Coronary artery (tissue), 2 donors: ENCODE results near the gene NATD1.
A peak's percentile ranks its signal among the peaks of the same experiment; 100 is the strongest.

Experiments
- DNase-seq: peaks from one replicate; pipeline ENCODE4 v3.0.0-alpha.2; 2017; ENCODE audit warnings: low spot score
- H3K27ac ChIP-seq, 2 donors: fragments of 200-600 bp; sonication (generic); one replicate each; pipeline ENCODE4 v1.5.1; 2016 to 2019
- H3K4me3 ChIP-seq: fragments of 200-600 bp; sonication (generic); 2 replicates; pipeline ENCODE4 v1.5.1; 2016; ENCODE audit warnings: mild to moderate bottlenecking, moderate library complexity
- CTCF ChIP-seq: fragments of 200-600 bp; sonication (generic); IDR thresholded peaks from one replicate; pipeline ENCODE4 v1.5.1; 2019; ENCODE audit warnings: antibody characterized with exemption

Gene NATD1

GRCh38 chr17:21223086-21223485 lies 30.1 kb downstream of the NATD1 start:
- Histone ChIP-seq H3K27ac (no peak overlapping the region), H3K4me3 (no peak overlapping the region)
- no peak for TF ChIP-seq CTCF
- no peak for DNase-seq

DNA sequence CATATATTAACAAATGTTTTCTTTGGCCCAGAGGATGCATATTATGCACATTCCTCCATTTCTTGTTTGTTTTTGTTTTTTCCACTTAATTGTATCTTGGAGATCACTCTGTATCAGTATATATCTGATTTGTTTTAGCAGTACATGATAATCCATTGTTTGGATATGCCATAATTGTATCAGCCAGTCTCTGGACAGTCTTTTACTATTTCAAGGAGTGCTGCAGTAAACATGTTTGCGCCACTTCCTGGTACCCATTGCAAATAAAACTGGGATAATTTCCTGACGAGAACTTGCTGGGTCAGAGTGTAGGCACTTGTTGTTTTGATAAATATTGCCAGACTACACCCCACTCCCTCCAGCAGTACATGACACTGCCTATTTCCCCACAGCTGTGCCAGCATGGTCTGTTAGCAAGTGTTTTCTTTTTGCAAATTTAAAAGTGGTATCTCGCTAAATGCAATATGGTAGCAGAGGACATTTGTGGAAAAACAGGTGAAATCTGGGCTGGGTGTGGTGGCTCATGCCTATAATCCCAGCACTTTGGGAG lies 34.3 kb downstream of the NATD1 start:
- H3K4me3 ChIP-seq = no peak overlapping the region
- no peak overlapping the region for H3K27ac ChIP-seq
- no peak for TF ChIP-seq CTCF
- no peak for DNase-seq

DNA sequence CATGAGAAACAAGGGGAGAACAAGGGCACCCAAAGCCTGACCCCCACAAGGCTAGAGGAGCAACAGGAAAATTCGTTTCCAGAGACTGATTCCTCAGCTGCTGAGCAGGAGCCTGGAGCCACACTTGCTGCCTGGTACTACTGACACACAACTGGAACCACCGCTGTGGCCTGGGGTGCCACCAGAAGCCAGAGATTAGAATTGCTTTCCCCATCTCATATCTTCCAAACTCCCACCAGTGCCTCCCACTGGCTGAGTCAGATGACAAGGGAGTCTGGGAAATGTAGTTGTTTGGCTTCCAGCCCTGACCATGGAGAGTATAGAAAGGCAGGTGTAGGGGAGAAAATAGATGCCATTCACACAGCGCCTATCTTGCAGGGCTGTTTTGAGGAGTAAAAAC lies 35.1 kb downstream of the NATD1 start:
- no peak for DNase-seq
- Histone ChIP-seq H3K4me3 (no peak overlapping the region), H3K27ac (no peak overlapping the region)
- TF ChIP-seq CTCF = no peak

GRCh38 chr17:21217346-21217745 lies 35.9 kb downstream of the NATD1 start:
- Histone ChIP-seq H3K27ac (no peak overlapping the region), H3K4me3 (no peak overlapping the region)
- no peak for DNase-seq
- TF ChIP-seq CTCF = no peak

DNA sequence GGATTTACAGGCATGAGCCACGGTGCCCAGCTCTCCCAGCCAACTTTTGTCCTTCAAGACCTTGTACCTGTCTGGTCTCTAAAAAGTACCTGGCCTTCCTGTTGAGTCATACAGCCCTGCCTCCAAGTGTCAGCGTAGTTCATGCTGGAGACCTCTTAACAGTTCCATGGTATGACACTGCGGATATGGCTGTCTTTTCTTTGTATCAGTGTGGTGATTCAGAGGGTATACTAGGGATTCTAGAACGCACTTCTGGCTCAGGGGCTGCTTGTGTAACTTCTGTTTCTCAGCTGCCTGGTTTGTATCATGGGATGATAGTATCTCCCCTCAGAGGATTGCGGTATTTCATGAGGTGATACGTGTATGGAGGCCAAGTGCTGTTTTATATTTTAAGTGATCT lies 37.3 kb downstream of the NATD1 start:
- no peak for TF ChIP-seq CTCF
- no peak for DNase-seq
- H3K27ac ChIP-seq = no peak overlapping the region
- no peak overlapping the region for H3K4me3 ChIP-seq

GRCh38 chr17:21214777-21215541 lies 38.3 kb downstream of the NATD1 start:
- Histone ChIP-seq H3K27ac (peak overlapping the region; percentile 89 to 95), H3K4me3 (peak overlapping the region; percentile 93)
- no peak for TF ChIP-seq CTCF
- no peak for DNase-seq
